22Rv1 (cell line): Measurements from ENCODE around the gene KRT71.
"Not testable (repeated sequence)": the region's sequence is repeated elsewhere in the genome, so short reads cannot be mapped to it uniquely, and the experiment has no call there.

Source experiments
- H3K27ac ChIP-seq: fragments of 450-650 bp; 2 replicates; pipeline ENCODE4 v1.5.1; 2017
- CTCF ChIP-seq: fragments of 450-650 bp; IDR thresholded peaks from 2 replicates; pipeline ENCODE4 v1.5.1; 2017; ENCODE audit warnings: mild to moderate bottlenecking
- ZFX ChIP-seq: fragments of 450-650 bp; IDR thresholded peaks from 2 replicates; pipeline ENCODE4 v1.6.1; 2017; ENCODE audit warnings: antibody characterized with exemption, borderline replicate concordance

Gene KRT71

GRCh38 chr12:52502877-52503276, 50.1 kb downstream of the KRT71 start:
- TF ChIP-seq ZFX, result no peak
- no peak for TF ChIP-seq CTCF
- H3K27ac ChIP-seq, result no peak overlapping the region

- H3K27ac ChIP-seq, result no peak overlapping the region
- TF ChIP-seq ZFX (no peak), CTCF (no peak)
These were observed 51.5 kb downstream of the KRT71 start for GRCh38 chr12:52501490-52501889.

GRCh38 chr12:52500574-52500973, 52.4 kb downstream of the KRT71 start:
- H3K27ac ChIP-seq, result not testable (repeated sequence)

- no peak for TF ChIP-seq CTCF
- TF ChIP-seq ZFX, result no peak
- H3K27ac ChIP-seq, result no peak overlapping the region
These were observed 53.0 kb downstream of the KRT71 start for GRCh38 chr12:52499806-52500560.

GRCh38 chr12:52498946-52499345, 54.0 kb downstream of the KRT71 start:
- no peak overlapping the region for H3K27ac ChIP-seq
- no peak for TF ChIP-seq ZFX

GRCh38 chr12:52497975-52498374, 55.0 kb downstream of the KRT71 start:
- H3K27ac ChIP-seq, result no peak overlapping the region
- TF ChIP-seq ZFX (no peak), CTCF (no peak)

- H3K27ac ChIP-seq, result no peak overlapping the region
- TF ChIP-seq CTCF (no peak), ZFX (no peak)
These were observed 56.3 kb downstream of the KRT71 start for GRCh38 chr12:52496590-52497071.

GRCh38 chr12:52496054-52496453, 56.9 kb downstream of the KRT71 start:
- TF ChIP-seq ZFX (no peak), CTCF (no peak)
- no peak overlapping the region for H3K27ac ChIP-seq
